Measurements from ENCODE around the gene JAK2.
"Not testable (repeated sequence)": the region's sequence is repeated elsewhere in the genome, so short reads cannot be mapped to it uniquely, and the experiment has no call there.

Gene JAK2

DNA sequence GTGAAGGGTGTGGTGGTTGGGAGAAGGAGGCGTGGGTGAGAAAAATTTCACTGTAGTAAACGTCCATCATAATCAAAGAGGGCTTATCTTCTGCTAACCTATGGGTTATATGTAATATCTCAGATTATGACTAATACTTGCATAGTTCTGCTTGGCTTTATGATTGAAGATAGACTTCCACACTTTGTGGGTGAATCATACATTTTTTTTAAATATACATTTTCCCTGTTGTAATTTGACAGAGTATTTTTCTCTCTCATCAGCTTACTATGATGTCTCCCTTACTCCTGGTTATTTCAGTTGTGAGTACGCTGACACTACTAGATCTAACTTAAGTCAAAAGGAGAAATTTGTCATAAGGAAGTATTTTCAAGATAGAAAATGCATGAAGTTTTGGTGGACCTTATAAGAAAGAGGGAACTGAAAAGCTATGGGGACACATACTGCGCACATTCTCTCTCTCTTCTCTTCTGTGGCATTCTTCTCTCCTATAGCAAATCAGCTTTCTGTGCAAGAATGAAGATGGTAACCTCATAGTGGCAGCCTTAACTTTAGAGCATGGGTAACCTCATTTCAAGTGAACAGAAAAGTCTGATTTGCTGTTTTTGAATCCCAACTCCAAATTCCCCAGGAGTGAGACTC, 4.9 kb upstream of the JAK2 start:
- in situ Hi-C loops (cut with MboI; ENCODE audit: low sequenced_read_pairs): loop anchor here (25.0 kb wide), 1 partner anchor 218 kb away; no protein-coding TSS in a partner anchor

DNA sequence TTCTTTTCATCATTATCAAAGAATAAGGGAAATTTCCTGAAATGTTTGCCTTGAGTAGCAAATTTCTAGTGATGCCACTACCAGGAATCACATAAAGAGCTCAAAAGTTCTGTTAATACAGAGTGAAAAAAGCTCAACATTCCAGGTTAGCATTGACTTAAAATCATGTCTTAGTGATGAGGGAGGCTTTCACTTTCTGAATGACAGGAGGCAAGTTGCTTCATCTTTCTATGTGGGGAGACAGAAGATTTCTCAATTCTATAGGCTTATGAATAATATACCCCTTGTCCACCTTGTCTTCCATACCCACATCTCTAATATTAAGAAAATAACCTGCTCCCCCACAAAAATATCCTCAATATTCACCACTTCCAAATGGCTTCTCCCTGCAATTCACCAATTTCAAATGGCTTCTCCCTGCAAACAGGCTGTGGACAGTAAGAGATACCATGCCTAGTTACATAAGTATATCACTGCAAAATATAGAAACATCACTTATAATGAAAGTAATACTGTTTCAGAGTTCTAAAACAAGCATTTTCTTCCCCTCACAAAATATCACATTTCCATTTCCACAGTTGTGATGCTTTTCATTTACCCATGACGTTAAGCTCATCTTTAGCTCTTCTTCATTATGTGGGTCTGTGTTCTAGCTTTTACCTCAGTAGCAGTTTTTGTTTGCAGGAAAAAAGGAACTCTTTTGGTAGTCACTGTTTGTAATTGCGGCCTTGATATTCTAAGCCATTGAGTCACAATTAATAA, 2.2 kb upstream of the JAK2 start:
- in situ Hi-C loops (cut with MboI; ENCODE audit: low sequenced_read_pairs): loop anchor here (25.0 kb wide), 1 partner anchor 221 kb away; no protein-coding TSS in a partner anchor

DNA sequence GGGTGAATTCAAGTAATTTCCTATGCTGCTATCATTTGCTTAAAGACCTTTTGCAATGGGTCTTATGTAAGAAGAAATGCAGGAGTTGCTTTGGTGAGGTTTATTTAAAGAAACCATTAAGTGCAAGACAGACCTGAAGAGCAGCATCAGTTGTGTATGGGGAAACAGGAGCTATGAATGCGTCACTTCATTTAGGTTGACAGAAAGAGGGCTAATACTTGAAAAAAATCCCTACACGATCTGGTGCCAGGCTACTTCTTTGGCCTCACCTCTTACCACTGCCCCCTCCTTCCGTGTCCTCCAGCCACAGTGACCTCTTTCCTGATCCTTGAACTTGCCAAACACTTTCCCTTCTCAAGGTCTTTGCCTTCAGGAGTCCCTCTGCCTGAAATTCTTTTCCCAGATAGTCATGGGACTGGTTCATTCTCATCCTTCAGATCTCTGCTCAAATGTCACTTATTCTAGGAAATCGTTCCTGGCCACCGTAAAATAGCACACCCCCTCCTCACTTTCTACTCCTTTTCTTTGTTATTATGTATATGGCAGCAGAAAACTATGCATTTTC, 1.4 kb upstream of the JAK2 start:
- in situ Hi-C loops (cut with MboI; ENCODE audit: low sequenced_read_pairs): loop anchor here (25.0 kb wide), 1 partner anchor 221 kb away; no protein-coding TSS in a partner anchor

DNA sequence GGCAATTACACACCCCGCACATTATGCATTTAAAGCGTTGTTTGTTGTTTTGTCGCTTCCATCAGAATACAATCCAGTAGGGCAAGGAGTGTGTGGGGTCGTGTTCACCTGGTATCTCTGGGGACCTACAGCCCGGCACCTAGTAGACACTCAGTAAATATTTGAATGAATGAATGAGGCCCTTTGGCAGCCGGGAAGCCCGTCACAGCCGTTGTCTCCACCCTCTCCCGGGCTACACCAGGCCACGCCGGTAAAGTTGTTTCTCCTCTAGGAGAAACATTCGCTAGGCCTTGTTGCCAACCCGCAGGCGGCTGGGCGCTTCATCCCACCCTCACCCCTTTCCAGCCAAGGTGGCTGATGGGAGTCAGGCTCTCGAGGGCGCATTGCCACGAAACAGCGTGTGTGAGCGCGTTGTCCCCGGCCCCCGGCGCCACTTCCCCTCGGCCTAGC, 876 bp upstream of the JAK2 start:
- in situ Hi-C loops (cut with MboI; ENCODE audit: low sequenced_read_pairs): loop anchor here (25.0 kb wide), 1 partner anchor 222 kb away; no protein-coding TSS in a partner anchor

DNA sequence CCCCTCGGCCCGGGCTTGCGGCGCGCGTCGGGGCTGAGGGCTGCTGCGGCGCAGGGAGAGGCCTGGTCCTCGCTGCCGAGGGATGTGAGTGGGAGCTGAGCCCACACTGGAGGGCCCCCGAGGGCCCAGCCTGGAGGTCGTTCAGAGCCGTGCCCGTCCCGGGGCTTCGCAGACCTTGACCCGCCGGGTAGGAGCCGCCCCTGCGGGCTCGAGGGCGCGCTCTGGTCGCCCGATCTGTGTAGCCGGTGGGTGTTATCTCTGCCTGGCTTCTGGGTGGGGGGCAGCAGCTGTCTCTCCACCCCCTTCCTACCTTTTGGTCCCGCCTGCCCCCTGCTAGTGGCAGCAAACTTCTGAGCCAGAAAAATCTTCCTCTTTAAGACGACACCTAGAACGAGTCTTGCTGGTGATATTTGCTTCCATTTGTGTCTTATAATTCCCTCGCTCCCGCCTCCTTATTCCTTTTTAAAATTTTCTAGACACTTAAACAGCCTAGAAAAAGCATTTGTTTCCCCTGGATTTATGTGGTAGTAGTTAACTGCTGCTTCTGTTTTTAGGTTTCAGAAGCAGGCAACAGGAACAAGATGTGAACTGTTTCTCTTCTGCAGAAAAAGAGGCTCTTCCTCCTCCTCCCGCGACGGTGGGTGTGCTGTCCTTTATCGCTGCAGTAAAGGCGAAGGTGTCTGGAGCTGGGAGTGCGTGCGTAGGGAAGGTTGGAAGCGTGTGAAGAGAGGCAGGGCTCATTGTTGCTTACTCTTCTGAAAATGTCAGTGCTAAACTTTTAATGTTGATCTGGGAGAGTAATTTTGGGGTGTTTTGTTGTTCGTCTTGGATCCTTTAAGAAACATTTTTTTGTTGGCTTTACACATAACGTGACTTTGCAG, 554 bp downstream of the JAK2 start:
- in situ Hi-C loops (cut with MboI; ENCODE audit: low sequenced_read_pairs): loop anchor here (25.0 kb wide), 1 partner anchor 223 kb away; no protein-coding TSS in a partner anchor

DNA sequence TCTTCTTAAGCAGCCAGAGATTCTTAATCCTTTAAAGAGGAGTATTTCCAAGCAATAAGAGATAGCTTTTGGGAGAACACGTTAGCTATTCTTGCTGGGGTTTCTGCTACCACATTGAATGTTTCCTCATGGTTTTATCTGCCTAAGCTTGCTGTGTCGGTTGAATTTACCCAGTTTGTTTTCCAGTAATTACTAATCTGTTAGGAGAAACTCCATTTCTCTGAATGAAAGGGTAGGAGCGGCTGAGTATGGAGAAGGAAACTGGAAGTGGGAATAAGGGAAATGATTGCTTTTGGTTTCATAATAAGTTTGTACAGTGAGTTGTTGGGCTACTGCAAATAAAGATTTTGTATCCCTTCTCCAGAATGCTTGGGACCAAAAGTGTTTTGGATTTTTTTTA, 1.2 kb downstream of the JAK2 start:
- in situ Hi-C loops (cut with MboI; ENCODE audit: low sequenced_read_pairs): loop anchor here (25.0 kb wide), 1 partner anchor 224 kb away; no protein-coding TSS in a partner anchor

DNA sequence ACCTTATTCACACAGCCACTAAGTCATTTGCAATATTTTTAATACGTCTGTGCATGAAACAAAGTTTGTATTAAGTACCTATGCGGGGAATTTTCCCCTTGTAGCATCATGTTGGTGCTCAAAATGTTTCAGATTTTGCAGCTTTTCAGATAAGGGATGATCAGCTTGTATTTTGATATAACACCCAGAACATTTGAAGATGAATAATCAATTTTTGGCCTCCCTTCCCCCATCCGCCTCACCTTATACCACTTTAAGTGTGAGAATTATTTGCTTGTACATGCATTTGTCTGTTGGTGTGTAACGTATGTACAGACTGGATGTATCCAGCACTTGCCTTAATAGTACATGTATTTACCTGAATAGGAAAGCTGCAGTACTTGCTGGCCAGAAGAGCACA, 1.7 kb downstream of the JAK2 start:
- in situ Hi-C loops (cut with MboI; ENCODE audit: low sequenced_read_pairs): loop anchor here (25.0 kb wide), 1 partner anchor 224 kb away; no protein-coding TSS in a partner anchor

DNA sequence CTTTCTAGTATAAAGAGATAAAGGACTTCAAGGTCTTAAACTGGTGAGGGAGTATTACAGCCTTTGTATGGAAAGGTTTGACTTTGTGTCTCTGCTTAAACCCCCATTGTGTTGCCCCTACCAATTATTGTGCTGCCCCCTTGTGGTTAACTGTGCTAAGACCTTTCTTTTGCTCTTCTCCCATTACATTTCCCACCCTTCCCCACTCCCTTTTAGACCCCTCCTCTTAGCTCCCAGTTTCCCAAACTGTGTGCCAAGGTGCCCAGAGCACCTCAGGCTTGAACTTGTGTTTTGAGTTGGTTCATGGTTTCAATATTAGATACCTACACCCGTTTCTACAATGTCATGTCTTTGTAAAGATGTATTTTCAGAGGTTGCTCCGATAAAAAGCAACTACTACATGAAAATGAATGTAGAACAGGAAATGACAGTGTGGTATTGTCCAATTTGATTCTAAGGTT, 2.9 kb downstream of the JAK2 start:
- in situ Hi-C loops (cut with MboI; ENCODE audit: low sequenced_read_pairs): loop anchor here (25.0 kb wide), 1 partner anchor 226 kb away; no protein-coding TSS in a partner anchor

DNA sequence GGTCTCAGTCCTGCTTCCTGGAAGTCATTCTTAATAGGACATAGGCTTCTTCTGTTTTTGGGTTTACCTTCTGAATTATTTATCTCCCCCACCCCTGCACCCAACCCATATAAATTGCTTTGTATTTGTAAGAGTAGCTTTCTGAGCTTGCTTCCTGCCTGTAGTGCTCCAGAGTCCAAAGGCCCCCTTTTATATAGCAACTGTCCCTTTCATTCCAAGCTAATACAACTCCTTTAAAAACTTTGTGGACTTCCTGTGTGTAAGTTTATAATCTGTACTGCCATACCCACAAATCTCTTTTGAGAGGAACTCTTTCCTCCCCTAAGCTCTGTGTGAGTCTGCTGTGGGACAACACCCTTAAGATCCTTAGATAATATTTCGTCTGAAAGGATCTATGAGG, 7.8 kb downstream of the JAK2 start:
- in situ Hi-C loops (cut with MboI; ENCODE audit: low sequenced_read_pairs): loop anchor here (25.0 kb wide), 1 partner anchor 231 kb away; no protein-coding TSS in a partner anchor

DNA sequence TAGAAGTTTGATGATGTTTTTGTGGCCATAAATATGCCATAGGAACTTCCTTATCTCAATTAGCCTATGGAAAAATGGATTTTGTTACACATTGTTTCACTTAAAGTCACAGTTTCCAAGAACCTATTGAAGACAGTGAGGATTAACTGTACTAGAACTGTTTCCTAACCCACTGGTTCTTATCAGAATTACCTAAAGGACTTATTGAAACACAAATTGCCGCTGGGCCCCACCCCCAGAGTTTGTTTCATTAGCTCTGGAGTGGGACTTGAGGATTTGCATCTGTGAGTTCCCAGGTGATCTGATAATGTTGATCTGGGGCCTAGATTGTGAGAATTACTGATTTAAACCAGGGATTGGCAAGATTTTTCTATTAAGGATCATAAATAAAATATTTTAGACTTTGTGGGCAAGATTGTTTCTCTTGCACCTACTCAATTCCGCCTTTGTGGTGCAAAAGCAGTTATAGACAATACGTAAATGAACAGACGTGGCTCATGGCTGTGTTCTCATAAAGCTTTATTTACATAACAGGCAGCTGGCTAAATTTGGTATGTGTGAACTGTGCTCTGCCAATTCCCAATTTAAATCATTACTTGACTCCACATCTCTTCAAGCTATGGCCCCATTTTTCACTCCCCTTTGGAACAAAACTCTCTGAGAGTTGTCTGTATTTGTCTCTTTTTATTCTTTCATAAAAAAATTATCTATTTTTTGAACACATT, 9.3 kb downstream of the JAK2 start:
- in situ Hi-C loops (cut with MboI; ENCODE audit: low sequenced_read_pairs): loop anchor here (25.0 kb wide), 1 partner anchor 232 kb away; no protein-coding TSS in a partner anchor

DNA sequence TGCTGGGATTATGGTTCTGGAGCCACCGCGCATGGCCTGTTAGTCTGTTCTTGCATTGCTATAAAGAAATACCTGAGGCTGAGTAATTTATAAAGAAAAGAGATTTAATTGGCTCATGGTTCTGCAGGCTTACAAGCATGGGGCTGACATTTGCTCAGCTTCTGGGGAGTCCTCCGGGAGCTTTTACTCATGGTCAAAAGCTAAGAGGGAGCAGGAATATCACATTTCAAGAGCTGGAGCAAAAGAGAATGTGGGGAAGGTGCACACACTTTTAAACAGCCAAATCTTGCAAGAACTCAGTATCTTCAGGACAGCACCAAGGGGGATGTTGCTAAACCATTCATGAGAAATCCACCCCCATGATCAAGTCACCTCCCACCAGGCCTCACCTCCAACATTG, 12.1 kb downstream of the JAK2 start:
- in situ Hi-C loops (cut with MboI; ENCODE audit: low sequenced_read_pairs): loop anchor here (25.0 kb wide), 1 partner anchor 235 kb away; no protein-coding TSS in a partner anchor

DNA sequence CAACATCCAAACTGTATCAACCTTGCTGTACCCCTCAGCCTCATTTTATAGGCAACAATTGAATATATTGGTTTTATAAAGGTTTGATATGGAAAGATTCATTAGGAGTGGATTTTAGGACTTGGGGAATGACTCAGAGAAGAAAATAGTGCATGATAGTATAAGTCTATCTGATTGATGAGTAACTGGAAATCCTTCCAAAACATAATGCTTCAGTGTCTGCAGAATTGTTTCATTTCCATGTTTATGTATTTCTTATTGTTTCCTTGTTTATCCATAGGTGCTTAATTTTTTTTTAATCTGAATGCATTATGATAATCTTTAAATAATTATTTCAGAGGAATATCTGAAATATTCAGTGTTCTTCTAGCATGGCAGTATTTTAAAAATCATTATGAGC, 12.6 kb downstream of the JAK2 start:
- in situ Hi-C loops (cut with MboI; ENCODE audit: low sequenced_read_pairs): loop anchor here (25.0 kb wide), 1 partner anchor 235 kb away; no protein-coding TSS in a partner anchor

DNA sequence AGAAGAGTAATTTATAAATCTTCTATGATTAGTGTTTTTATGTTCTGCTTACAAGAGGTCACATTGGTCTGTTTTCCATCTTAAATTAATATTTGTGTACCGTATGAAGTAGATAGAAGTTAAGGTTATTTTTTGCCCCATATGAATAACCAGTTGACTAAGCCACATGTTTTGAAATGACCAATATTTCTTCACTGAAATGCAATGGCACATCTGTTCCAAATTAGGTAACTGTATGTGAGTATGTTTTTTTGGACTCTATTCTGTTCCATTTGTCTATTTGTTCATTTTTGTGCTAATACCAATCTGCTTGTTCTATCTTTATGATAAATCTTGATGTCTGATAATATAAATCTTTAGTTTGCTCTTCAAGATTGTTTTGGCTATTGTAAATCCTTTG, 17.7 kb downstream of the JAK2 start:
- in situ Hi-C loops (cut with MboI; ENCODE audit: low sequenced_read_pairs): no loop called here

DNA sequence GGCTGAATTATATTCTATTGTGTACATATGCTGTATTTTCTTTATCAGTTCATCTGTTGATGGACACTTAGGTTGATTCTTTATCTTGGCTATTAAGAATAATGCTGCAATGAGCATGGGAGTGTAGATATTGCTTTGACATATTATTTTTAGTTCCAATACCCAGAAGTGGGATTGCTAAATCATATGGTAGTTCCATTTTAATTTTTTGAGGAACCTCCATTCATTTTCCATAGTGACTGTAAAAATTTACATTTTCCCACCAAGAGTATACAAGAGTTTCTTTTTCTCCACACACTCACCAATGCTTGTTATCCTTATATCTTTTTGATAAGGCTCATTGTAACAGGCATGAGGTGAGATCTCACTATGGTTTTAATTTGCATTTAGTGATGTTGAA, 19.4 kb downstream of the JAK2 start:
- in situ Hi-C loops (cut with MboI; ENCODE audit: low sequenced_read_pairs): no loop called here

DNA sequence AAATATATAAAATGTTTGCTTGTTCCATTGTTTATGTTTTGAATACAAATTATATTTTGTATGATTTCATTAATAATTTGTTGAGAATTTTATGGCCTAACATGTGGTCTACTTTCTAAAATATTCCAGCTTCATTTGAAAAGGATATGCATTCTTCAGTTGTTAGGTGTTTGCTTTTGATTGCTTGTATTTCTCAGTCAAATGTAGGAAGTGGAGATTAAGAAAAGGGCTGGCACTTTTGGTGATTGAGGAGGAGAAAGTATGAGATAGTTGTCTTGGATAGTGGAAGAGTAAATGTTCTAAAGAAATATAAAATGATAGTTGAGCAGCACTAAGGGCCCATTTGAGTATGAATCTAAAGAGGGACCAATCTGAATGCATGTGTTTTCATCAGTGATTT, 23.1 kb downstream of the JAK2 start:
- in situ Hi-C loops (cut with MboI; ENCODE audit: low sequenced_read_pairs): no loop called here

DNA sequence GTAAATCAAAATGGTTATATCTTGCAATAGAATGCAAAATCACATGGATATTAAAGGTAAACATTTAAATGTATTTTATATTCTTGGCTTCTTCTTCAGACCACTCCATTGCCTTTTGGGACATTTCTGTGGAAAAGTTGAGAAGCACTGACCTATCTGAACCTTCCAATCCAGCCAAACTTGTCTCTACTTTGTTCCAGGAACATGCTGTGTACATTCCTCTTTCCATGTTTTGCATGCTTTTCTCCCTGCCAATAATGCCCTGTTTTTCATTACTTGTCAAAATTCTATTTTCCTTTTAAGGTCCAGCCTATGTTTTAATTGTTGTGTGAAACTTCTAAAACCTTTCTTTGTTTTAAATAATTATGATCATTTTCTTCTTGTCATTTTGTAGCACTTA, 28.3 kb downstream of the JAK2 start:
- in situ Hi-C loops (cut with MboI; ENCODE audit: low sequenced_read_pairs): no loop called here

DNA sequence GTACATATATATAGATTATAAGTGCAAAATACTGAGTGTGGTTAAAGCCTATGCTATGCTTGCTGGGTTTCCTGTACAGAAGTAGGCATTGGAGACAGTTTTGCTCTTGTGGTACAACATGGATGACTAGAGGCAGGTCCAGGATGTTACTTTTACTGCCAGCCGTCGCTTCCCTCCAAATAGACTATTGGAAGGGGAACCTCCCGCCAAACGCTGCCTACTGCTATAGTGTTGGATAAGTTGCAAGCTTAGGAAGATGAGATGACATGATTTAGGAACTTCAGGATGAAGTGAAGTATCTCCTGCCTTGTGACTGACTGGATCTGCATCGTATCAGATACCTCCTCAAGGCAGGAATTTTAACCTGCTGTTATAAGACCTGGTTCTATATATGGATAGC, 30.9 kb downstream of the JAK2 start:
- in situ Hi-C loops (cut with MboI; ENCODE audit: low sequenced_read_pairs): no loop called here

DNA sequence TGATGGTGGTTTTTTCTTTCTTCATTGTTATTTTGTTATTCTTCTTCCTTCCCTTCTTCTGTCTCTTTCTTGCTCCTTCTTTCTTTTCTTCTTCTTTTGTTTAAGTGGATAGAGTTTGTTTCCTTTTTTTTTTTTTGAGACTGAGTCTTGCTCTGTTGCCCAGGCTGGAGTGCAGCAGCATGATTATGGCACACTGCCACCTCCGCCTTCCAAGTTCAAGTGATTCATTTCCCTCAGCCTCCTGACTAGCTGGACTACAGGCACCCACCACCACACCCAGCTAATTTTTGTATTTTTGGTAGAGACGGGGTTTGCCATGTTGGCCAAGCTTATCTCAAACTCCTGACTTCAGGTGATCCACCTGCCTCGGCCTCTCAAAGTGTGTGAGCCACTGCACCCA, 40.3 kb downstream of the JAK2 start:
- in situ Hi-C loops (cut with MboI; ENCODE audit: low sequenced_read_pairs): no loop called here

DNA sequence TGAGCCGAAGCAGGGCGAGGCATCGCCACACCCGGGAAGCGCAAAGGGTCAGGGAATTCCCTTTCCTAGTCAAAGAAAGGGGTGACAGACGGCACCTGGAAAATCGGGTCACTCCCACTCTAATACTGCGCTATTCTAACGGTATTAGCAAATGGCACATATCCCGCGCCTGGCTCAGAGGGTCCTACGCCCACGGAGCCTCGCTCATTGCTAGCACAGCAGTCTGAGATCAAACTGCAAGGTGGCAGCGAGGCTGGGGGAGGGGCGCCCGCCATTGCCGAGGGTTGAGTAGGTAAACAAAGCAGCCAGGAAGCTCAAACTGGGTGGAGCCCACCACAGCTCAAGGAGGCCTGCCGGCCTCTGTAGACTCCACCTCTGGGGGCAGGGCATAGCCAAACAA, 46.9 kb downstream of the JAK2 start:
- in situ Hi-C loops (cut with MboI; ENCODE audit: low sequenced_read_pairs): not testable (repeated sequence)

Data from HL-60/S4 treated with phorbol 12-myristate 13-acetate at 8.2 ng/mL for 4 days and 3 days (cell line).